ENCODE results near the gene KCNH2. TPM values are rescaled to one million over a fixed set of nuclear protein-coding genes. Genes with fewer than 3 reads are reported as not detected.

The KCNH2 gene
- total and polyA plus RNA-seq, 2 experiments from 2014 or later: 8.4 to 9.1 TPM

- WGBS (ENCODE audit: low lambda C conversion rate, missing lambda C conversion rate): 92% methylated on average over 17 of the region's 17 CpGs
- H2AFZ ChIP-seq: no peak overlapping the region
- H3K27ac ChIP-seq: no peak overlapping the region
- no peak for TF ChIP-seq EZH2phosphoT487 (IDR thresholded peaks at IDR 0.05; ENCODE audit: low read depth, severe bottlenecking, unreplicated experiment)
- no peak for TF ChIP-seq CTCF (IDR thresholded peaks at IDR 0.05; ENCODE audit: poor library complexity)
- TF ChIP-seq EZH2 (IDR thresholded peaks at IDR 0.05; ENCODE audit: borderline replicate concordance): no peak
- H4K20me1 ChIP-seq (ENCODE audit: insufficient read depth, poor library complexity, severe bottlenecking): no peaks in the 10 kb centered on the region
- H3K4me1 ChIP-seq (ENCODE audit: insufficient read depth): peaks cover 23% of the 10 kb centered on the region
- H3K36me3 ChIP-seq (replicated peaks; ENCODE audit: insufficient read depth, low read depth): no peaks in the 10 kb centered on the region
- no peak overlapping the region for H3K4me3 ChIP-seq
- H3K9me3 ChIP-seq (ENCODE audit: low read depth): no peaks in the 10 kb centered on the region
- H3K27me3 ChIP-seq: no peaks in the 10 kb centered on the region
- no peak overlapping the region for H3K4me2 ChIP-seq
- DNase-seq (ENCODE audit: low spot score): no peak
- H3K79me2 ChIP-seq: no peaks in the 10 kb centered on the region
- H3K9me2 ChIP-seq (replicated peaks; ENCODE audit: insufficient read depth): no peaks in the 10 kb centered on the region
Measured at GRCh38 chr7:150953061-150953997, 24.8 kb downstream of the KCNH2 start.

DNA sequence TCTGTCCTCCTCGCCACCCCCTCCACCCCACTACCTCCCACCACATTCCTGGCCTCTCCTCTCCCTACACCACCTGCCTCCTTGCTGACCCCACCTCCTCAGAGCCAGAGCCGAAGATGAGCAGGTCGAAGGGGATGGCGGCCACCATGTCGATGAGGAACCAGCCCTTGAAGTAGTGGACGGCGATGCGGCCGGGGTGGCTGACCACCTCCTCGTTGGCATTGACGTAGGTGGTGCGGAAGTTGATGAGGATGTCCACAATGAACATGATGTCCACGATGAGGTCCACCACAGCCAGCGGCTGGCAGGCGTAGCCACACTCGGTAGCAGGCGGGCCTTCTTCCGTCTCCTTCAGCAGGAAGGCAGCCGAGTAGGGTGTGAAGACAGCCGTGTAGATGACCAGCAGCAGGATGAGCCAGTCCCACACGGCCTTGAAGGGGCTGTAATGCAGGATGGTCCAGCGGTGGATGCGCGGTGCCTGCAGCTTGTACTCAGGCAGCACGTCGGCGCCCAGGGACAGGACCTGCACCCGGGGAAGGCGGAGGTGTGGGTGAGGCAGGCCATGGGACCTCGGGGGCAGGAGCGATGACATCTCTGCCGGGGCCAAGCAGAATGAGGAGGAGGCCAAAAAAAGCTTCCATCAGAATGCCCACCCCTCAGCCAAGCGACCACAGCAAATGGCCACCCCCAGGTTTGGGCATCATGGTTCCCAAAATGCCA is 25.6 kb downstream of the KCNH2 start:
- H3K4me3 ChIP-seq: no peak overlapping the region
- no peaks in the 10 kb centered on the region for H3K36me3 ChIP-seq (replicated peaks; ENCODE audit: insufficient read depth, low read depth)
- H3K9me2 ChIP-seq (replicated peaks; ENCODE audit: insufficient read depth): no peaks in the 10 kb centered on the region
- no peak for DNase-seq (ENCODE audit: low spot score)
- H4K20me1 ChIP-seq (ENCODE audit: insufficient read depth, poor library complexity, severe bottlenecking): no peaks in the 10 kb centered on the region
- no peak overlapping the region for H3K4me2 ChIP-seq
- H3K27me3 ChIP-seq: no peaks in the 10 kb centered on the region
- no peaks in the 10 kb centered on the region for H3K9me3 ChIP-seq (ENCODE audit: low read depth)
- WGBS (ENCODE audit: low lambda C conversion rate, missing lambda C conversion rate): 96% methylated on average over 32 of the region's 33 CpGs
- no peak overlapping the region for H2AFZ ChIP-seq
- no peak overlapping the region for H3K27ac ChIP-seq
- H3K79me2 ChIP-seq: no peaks in the 10 kb centered on the region
- TF ChIP-seq CTCF (IDR thresholded peaks at IDR 0.05; ENCODE audit: poor library complexity): no peak
- no peak for TF ChIP-seq EZH2phosphoT487 (IDR thresholded peaks at IDR 0.05; ENCODE audit: low read depth, severe bottlenecking, unreplicated experiment)
- TF ChIP-seq EZH2 (IDR thresholded peaks at IDR 0.05; ENCODE audit: borderline replicate concordance): no peak
- H3K4me1 ChIP-seq (ENCODE audit: insufficient read depth): peaks cover 26% of the 10 kb centered on the region

- Histone ChIP-seq H3K27me3 (no peaks in the 10 kb centered on the region), H3K79me2 (no peaks in the 10 kb centered on the region), H3K4me1 (ENCODE audit: insufficient read depth) (peaks cover 28% of the 10 kb centered on the region), H3K27ac (no peak overlapping the region), H2AFZ (no peak overlapping the region), H3K9me3 (ENCODE audit: low read depth) (no peaks in the 10 kb centered on the region), H4K20me1 (ENCODE audit: insufficient read depth, poor library complexity, severe bottlenecking) (no peaks in the 10 kb centered on the region), H3K4me3 (no peak overlapping the region), H3K4me2 (no peak overlapping the region), H3K36me3 (replicated peaks; ENCODE audit: insufficient read depth, low read depth) (no peaks in the 10 kb centered on the region), H3K9me2 (replicated peaks; ENCODE audit: insufficient read depth) (no peaks in the 10 kb centered on the region)
- no peak for TF ChIP-seq CTCF (IDR thresholded peaks at IDR 0.05; ENCODE audit: poor library complexity)
- no peak for TF ChIP-seq EZH2phosphoT487 (IDR thresholded peaks at IDR 0.05; ENCODE audit: low read depth, severe bottlenecking, unreplicated experiment)
- no peak for TF ChIP-seq EZH2 (IDR thresholded peaks at IDR 0.05; ENCODE audit: borderline replicate concordance)
- 98% methylated on average over 27 of the region's 28 CpGs for WGBS (ENCODE audit: low lambda C conversion rate, missing lambda C conversion rate)
- DNase-seq (ENCODE audit: low spot score): no peak
Measured at GRCh38 chr7:150951521-150951920, 26.6 kb downstream of the KCNH2 start.

Measured in hepatocyte (in vitro differentiated cells).